ENCODE results near the gene CHD6.

DNA sequence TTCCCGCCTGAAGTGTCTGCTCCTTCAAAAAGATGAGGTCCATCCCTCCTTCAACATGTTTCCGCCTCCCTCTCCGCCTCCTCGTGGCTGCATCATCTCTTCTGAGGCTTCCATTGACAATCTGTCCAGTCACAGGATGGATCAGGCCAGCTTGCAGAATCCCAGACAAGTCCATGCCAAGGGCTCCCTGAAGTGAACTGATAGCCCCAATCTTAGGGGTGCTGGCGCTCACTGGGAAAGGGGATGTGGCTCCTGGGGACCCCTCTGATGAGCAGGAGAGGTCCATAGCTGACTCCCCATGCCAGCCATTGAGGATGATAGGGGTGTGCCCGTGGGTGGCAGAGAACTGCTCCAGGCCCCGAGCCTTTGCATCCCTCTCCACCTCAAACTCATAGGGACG, 203.0 kb downstream of the CHD6 start:
- TF ChIP-seq FOXM1 (IDR thresholded peaks at IDR 0.05; ENCODE audit: borderline replicate concordance, low read depth) (no peak), CEBPB (IDR thresholded peaks at IDR 0.05) (no peak), EP300 (IDR thresholded peaks at IDR 0.05; ENCODE audit: borderline replicate concordance) (no peak), TCF12 (IDR thresholded peaks at IDR 0.05; ENCODE audit: low read depth) (no peak), RAD21 (IDR thresholded peaks at IDR 0.05; ENCODE audit: low read depth) (no peak)

Data from Ishikawa (cell line).